ENCODE measurements around the gene SLC22A23.

DNA sequence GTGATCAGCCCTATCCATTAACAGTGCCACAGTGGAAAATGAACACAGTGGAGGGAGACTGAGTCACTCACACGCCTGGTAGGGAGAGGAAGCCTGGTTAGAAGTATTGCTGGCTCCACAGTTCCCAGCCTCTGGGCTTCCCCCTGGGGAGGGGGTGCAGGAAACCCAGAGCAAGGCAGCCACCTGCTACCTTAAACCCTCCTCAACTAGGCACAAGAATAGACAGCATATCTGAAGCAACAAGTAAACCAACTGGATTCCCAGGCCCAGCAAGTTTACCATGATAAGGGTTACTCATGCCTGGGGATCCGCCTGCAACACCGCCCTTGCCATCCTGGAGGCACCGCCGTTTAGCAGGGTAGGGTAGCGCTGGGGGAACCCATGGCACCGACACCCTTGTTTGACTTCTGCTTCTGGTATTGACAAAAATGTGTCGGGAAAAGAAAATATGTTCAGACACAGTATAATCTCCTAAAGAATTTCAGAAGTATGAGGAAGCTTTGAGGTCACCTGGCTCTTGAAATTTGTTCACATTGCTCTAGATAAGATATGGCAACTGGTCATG, 38.3 kb downstream of the SLC22A23 start:
- TF ChIP-seq, protein P1, sequence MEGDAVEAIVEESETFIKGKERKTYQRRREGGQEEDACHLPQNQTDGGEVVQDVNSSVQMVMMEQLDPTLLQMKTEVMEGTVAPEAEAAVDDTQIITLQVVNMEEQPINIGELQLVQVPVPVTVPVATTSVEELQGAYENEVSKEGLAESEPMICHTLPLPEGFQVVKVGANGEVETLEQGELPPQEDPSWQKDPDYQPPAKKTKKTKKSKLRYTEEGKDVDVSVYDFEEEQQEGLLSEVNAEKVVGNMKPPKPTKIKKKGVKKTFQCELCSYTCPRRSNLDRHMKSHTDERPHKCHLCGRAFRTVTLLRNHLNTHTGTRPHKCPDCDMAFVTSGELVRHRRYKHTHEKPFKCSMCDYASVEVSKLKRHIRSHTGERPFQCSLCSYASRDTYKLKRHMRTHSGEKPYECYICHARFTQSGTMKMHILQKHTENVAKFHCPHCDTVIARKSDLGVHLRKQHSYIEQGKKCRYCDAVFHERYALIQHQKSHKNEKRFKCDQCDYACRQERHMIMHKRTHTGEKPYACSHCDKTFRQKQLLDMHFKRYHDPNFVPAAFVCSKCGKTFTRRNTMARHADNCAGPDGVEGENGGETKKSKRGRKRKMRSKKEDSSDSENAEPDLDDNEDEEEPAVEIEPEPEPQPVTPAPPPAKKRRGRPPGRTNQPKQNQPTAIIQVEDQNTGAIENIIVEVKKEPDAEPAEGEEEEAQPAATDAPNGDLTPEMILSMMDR (conservative IDR thresholded peaks at IDR 0.05; ENCODE audit: low read length) = no peak
- no peak for TF ChIP-seq EZH2phosphoT487 (IDR thresholded peaks at IDR 0.05; ENCODE audit: borderline replicate concordance, low read depth, low read length)
